ENCODE results near the gene WDFY4. TPM values are rescaled to one million over a fixed set of nuclear protein-coding genes. Genes with fewer than 3 reads are reported as not detected.

Gene WDFY4, protein sequence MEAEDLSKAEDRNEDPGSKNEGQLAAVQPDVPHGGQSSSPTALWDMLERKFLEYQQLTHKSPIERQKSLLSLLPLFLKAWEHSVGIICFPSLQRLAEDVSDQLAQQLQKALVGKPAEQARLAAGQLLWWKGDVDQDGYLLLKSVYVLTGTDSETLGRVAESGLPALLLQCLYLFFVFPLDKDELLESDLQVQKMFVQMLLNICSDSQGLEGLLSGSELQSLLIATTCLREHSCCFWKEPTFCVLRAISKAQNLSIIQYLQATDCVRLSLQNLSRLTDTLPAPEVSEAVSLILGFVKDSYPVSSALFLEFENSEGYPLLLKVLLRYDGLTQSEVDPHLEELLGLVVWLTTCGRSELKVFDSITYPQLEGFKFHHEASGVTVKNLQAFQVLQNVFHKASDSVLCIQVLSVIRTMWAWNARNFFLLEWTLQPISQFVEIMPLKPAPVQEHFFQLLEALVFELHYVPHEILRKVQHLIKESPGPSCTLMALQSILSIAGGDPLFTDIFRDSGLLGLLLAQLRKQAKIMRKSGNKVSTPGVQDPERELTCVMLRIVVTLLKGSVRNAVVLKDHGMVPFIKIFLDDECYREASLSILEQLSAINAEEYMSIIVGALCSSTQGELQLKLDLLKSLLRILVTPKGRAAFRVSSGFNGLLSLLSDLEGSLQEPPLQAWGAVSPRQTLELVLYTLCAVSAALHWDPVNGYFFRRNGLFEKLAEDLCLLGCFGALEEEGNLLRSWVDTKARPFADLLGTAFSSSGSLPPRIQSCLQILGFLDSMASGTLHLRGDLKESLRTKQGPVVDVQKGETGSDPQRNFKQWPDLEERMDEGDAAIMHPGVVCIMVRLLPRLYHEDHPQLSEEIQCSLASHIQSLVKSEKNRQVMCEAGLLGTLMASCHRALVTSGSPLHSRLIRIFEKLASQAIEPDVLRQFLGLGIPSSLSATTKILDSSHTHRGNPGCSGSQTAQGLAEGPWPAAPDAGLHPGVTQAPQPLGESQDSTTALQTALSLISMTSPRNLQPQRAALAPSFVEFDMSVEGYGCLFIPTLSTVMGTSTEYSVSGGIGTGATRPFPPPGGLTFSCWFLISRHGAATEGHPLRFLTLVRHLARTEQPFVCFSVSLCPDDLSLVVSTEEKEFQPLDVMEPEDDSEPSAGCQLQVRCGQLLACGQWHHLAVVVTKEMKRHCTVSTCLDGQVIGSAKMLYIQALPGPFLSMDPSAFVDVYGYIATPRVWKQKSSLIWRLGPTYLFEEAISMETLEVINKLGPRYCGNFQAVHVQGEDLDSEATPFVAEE (N-terminal part only)
- total RNA-seq (2022; extraction: Qiagen RNA extraction; ENCODE audit: low read depth), result not detected in 5 replicates

DNA sequence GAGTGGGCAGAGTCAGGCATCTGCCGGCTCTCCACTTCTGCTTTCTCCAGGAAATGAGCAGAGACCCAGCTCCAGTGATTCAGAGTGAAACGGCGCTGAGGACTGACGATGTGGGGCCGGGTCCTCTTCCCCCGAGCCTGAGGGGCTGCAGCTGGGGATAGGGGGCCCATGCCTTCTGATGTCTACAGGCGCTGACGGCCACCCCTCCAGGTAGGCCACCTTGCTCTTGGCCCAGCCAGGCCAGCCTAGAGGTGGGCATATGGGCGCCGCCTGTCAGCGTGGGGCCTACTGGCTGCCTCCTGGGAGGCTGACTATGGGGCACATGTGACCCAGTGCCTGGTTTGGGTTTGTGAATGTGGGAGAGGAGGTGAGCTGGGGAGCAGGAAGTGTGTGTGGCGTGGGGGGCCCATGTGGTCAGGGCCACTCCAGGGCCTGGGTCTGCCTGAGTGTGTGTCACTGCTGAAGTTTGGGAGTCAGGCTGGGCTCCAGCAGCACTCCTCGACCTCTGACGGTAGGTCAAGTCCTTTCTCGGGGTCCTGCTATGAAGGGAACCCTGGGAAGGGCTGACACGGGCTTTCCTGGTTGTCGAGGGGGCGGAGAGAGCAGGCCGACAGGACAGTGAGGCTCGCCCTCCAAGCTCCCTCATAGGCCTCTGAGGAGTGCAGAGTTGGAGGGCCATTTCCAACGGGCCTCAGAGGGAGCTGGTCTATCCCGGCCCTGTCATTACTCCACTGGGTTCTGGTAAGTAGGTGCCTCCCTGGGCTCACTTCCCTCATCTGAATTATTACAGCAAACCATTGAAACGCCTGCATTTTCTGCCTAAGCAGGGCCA, at the start of gene WDFY4:
Gene WDFY4 (plus strand): TSS at position 82 of the 832 bp plus-strand sequence. CDS start 24,860 bp downstream, outside the sequence.

DNA sequence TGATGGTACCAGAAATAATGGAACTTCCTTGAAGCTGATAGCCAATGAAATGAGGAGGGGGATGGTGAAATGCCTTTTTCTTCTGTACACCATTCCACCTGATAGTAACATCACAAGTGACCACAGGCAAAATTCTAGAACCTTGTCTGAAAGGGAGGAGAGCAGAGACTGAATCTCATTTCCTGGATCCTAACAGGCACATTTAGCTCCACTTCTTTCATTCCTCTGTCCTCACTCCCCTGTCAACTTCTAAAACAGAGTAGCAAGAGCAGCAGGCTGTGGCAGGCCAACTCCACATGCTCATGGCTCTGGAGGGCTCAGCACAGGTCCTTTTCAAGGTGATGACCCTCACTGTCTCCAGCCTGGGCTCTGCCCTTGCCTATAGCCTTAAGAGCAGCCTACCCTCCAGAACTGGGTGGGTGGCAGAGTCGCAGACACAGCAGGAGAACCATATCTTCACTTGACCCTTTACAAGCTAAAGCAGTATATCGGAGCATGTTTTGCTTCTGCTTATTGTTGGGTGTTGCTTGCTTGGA, 255.2 kb downstream of the WDFY4 start, which contains the start of gene LRRC18:
Gene LRRC18 (minus strand): TSS at position 51 of the 536 bp plus-strand sequence. CDS start 25,685 bp downstream, outside the sequence.

Other genes starting within 250 kb of the WDFY4 start
- 2.8 to 5.1 TPM (median 3.9 TPM) in 5 replicates for gene ARHGAP22, start 79.8 kb upstream of the WDFY4 start, total RNA-seq (2022; extraction: Qiagen RNA extraction; ENCODE audit: low read depth)

Measured in A549 treated with RU486 at 1 μM for 4 hours (cell line).